GM12878 (cell line): ENCODE results near the gene DDX56. TPM values are rescaled to one million over a fixed set of nuclear protein-coding genes. Genes with fewer than 3 reads are reported as not detected.

Source experiments
- ATAC-seq: fragments of 200-7000 bp; cut with Tn5 transposase; 3 replicates; pipeline ENCODE4 v1.9.1; 2020; ENCODE audit warnings: mild to moderate bottlenecking, moderate library complexity
- BruUV-seq: library from RNA; stranded (reverse); fragments of 400-500 nt; replicated peaks from 2 replicates; lab custom pipeline; 2021; lab: Mats Ljungman, UMichigan
- CTCF ChIA-PET: fragments of 300-600 bp; sonication (Branson Sonifier 250); formaldehyde crosslinking; extraction: SDS; loops from one replicate; lab custom pipeline; 2021; ENCODE audit warnings: inconsistent platforms; lab: Yijun Ruan, JAX
- POLR2A ChIA-PET: fragments of 350-600 bp; formaldehyde crosslinking; extraction: SDS; loops from one replicate; lab custom pipeline; 2021; ENCODE audit warnings: inconsistent platforms; lab: Charles Lee
- RAD21 ChIA-PET: fragments of 300-600 bp; sonication (Branson Sonifier 250); formaldehyde crosslinking; loops from one replicate; lab custom pipeline; 2023; ENCODE audit warnings: antibody characterized with exemption; ENCODE audit not compliant: unreplicated experiment; lab: Charles Lee
- SMC1A ChIA-PET: fragments of 300-600 bp; sonication (Branson Sonifier 250); formaldehyde crosslinking; loops from one replicate; lab custom pipeline; 2023; ENCODE audit not compliant: unreplicated experiment, uncharacterized antibody; lab: Charles Lee
- DNase-seq: peaks from one replicate; pipeline ENCODE4 v3.0.0-alpha.2; 2011; ENCODE audit warnings: low read depth, low spot score
- FAIRE-seq: peaks from 3 replicates; lab custom pipeline; 2011; peaks lifted over from hg19 to GRCh38; lab: Jason Lieb, UNC
- H2AFZ ChIP-seq: 2 replicates; pipeline ENCODE4 v1.6.0; 2011; ENCODE audit warnings: low read depth, low read length, control low read depth; ENCODE audit not compliant: control insufficient read depth
- H3K27ac ChIP-seq: 2 replicates; pipeline ENCODE4 v1.5.1; 2011; ENCODE audit warnings: control low read depth; ENCODE audit not compliant: control insufficient read depth, insufficient read depth
- H3K27me3 ChIP-seq, 2 experiments: replicated peaks in 1 of 2; 2 replicates each; pipeline versions ENCODE4 v1.6.0 to v1.6.1; 2011; ENCODE audit warnings: low read length in 1 of 2; ENCODE audit not compliant: control insufficient read depth in 2 of 2, insufficient read depth in 2 of 2
- H3K36me3 ChIP-seq, 2 experiments: 2 replicates each; pipeline ENCODE4 v1.5.1; 2011; ENCODE audit warnings: low read length in 1 of 2; ENCODE audit not compliant: control insufficient read depth in 2 of 2, insufficient read depth in 2 of 2
- H3K4me1 ChIP-seq: 2 replicates; pipeline ENCODE4 v1.6.1; 2011; ENCODE audit warnings: mild to moderate bottlenecking, low read length, moderate library complexity, mixed read lengths; ENCODE audit not compliant: control insufficient read depth, insufficient read depth
- H3K4me2 ChIP-seq: 2 replicates; pipeline ENCODE4 v1.6.0; 2011; ENCODE audit warnings: control low read depth; ENCODE audit not compliant: control insufficient read depth, insufficient read depth
- H3K4me3 ChIP-seq: fragments of 200-600 bp; sonication (generic); 2 replicates; pipeline ENCODE4 v1.5.1; 2016
- H3K79me2 ChIP-seq: 2 replicates; pipeline ENCODE4 v1.6.0; 2011; ENCODE audit warnings: low read length; ENCODE audit not compliant: control insufficient read depth, insufficient read depth
- H3K9ac ChIP-seq: 2 replicates; pipeline ENCODE4 v1.8.0; 2011; ENCODE audit warnings: low read length, control low read depth, mixed read lengths; ENCODE audit not compliant: control insufficient read depth, insufficient read depth
- H3K9me3 ChIP-seq: replicated peaks from 3 replicates; pipeline ENCODE4 v1.5.1; 2011; ENCODE audit warnings: mild to moderate bottlenecking, low read length; ENCODE audit not compliant: control insufficient read depth, insufficient read depth
- H4K20me1 ChIP-seq: 2 replicates; pipeline ENCODE4 v1.6.0; 2011; ENCODE audit not compliant: control insufficient read depth, insufficient read depth
- BCL11A ChIP-seq: IDR thresholded peaks from 2 replicates; pipeline ENCODE4 v1.6.1; 2011; ENCODE audit warnings: low read depth, low read length
- EED ChIP-seq: sonication (generic); IDR thresholded peaks from 2 replicates; pipeline ENCODE4 v1.6.1; 2016; ENCODE audit warnings: antibody characterized with exemption, low read depth
- KAT2A ChIP-seq: conservative IDR thresholded peaks from 2 replicates; pipeline ENCODE4 v1.6.1; 2011; ENCODE audit warnings: low read depth, low read length; ENCODE audit not compliant: control insufficient read depth
- LARP7 ChIP-seq: fragments of 450-650 bp; IDR thresholded peaks from 2 replicates; pipeline ENCODE4 v1.6.1; 2017; ENCODE audit warnings: mild to moderate bottlenecking
- MEF2B ChIP-seq: fragments of 450-650 bp; IDR thresholded peaks from 2 replicates; pipeline ENCODE4 v1.6.1; 2018; ENCODE audit warnings: mild to moderate bottlenecking, moderate library complexity; ENCODE audit not compliant: partially characterized antibody, poor library complexity, severe bottlenecking
- TARDBP ChIP-seq: IDR thresholded peaks from 2 replicates; pipeline ENCODE4 v1.6.1; 2016; ENCODE audit warnings: borderline replicate concordance
- USF2 ChIP-seq: IDR thresholded peaks from 2 replicates; pipeline ENCODE4 v1.6.1; 2011; ENCODE audit warnings: low read depth, low read length, improper control_type of control experiment, borderline replicate concordance
- WGBS: methylation state at CpG from one replicate; pipeline ENCODE4 v1.1.6; 2016; ENCODE audit warnings: low lambda C conversion rate; ENCODE audit not compliant: insufficient replicate concordance, insufficient coverage; ENCODE audit errors: missing lambda C conversion rate; 5-methylcytosine and 5-hydroxymethylcytosine counted together
- in situ Hi-C: fragments of 300-500 bp; cut with MboI; formaldehyde crosslinking; loops from 9 replicates; pipeline ENCODE4 v1.14.3; 2018; ENCODE audit warnings: mixed read lengths
- intact Hi-C: fragments of 100-400 bp; cut with micrococcal nuclease; formaldehyde crosslinking; loops from one replicate; pipeline ENCODE4 v1.14.2; 2022; ENCODE audit not compliant: unreplicated experiment
- polyA plus RNA-seq, 11 experiments: library from polyadenylated mRNA; depleted of rRNA in 4 of 11; unstranded in 6 of 11; stranded (reverse) in 5 of 11; fragments of >200 nt; fragmentation: Nextera tagmentation in 4 of 11; fragmentation: Illumina TruSeq in 1 of 11; extraction: Ambion mirVana in 4 of 11; extraction: Trizol in 1 of 11; gene quantifications; 1 replicate in 1 of 11; 2 replicates in 10 of 11; pipeline versions ENCODE4 v1.2.1 to v1.2.3, GENCODE V29; 2011 to 2016; ENCODE audit warnings: inconsistent platforms in 2 of 11, missing spikeins in 2 of 11, low read depth in 1 of 11
- total RNA-seq, 4 experiments: library from RNA; depleted of rRNA in 3 of 4; stranded (reverse); fragments of >200 nt in 3 of 4; fragmentation: Illumina TruSeq in 1 of 4; extraction: Trizol in 1 of 4; gene quantifications; 2 replicates each; pipeline versions ENCODE4 v1.2.1 to v1.2.3, GENCODE V29; 2013 to 2021

DDX56 gene
- total and polyA plus RNA-seq, 10 of the 15 experiments (the other 5 are each of a cell fraction or from before 2014, with no cell fraction given) = 19.8 to 136 (median 81.3) TPM

GRCh38 chr7:44536090-44536489 lies 37.6 kb downstream of the DDX56 start:
- POLR2A ChIA-PET = no interaction called here
- no peak overlapping the region for H3K27ac ChIP-seq
- SMC1A ChIA-PET = interaction anchor here (1.0 kb wide), 1 partner anchor 12 kb away, joined by 3 read pairs; no protein-coding TSS in a partner anchor
- no peak overlapping the region for H2AFZ ChIP-seq
- H3K27me3 ChIP-seq = no peaks in the 10 kb centered on the region
- TF ChIP-seq MEF2B = no peak
- no peak for TF ChIP-seq KAT2A
- no peak for TF ChIP-seq BCL11A
- no peak for TF ChIP-seq USF2
- no peak for TF ChIP-seq LARP7
- no peak for TF ChIP-seq EED
- TF ChIP-seq TARDBP = no peak
- H3K4me2 ChIP-seq = no peak overlapping the region
- no peaks in the 10 kb centered on the region for H3K36me3 ChIP-seq
- H4K20me1 ChIP-seq = no peaks in the 10 kb centered on the region
- ATAC-seq = no peak
- CTCF ChIA-PET = interaction anchor here (0.6 to 4.5 kb wide), 4 partner anchors 8 to 76 kb away, joined by 3 to 28 read pairs (median 8); no protein-coding TSS in a partner anchor
- FAIRE-seq = no peak
- no TSS peak for BruUV-seq
- intact Hi-C loops = no loop called here
- DNase-seq = no peak
- WGBS = 55% methylated on average over 10 of the region's 10 CpGs
- H3K9ac ChIP-seq = no peak overlapping the region
- H3K4me1 ChIP-seq = no peaks in the 10 kb centered on the region
- RAD21 ChIA-PET = interaction anchor here (1.0 kb wide), 1 partner anchor 29 kb away, joined by 4 read pairs; no protein-coding TSS in a partner anchor
- no peak overlapping the region for H3K4me3 ChIP-seq
- in situ Hi-C loops = no loop called here
- H3K79me2 ChIP-seq = no peaks in the 10 kb centered on the region
- H3K9me3 ChIP-seq = no peaks in the 10 kb centered on the region
